K562 (cell line): ENCODE data around the gene OSBPL10. TPM values are rescaled to one million over a fixed set of nuclear protein-coding genes. Genes with fewer than 3 reads are reported as not detected.
A peak's percentile ranks its signal among the peaks of the same experiment; 100 is the strongest.

Experiments
- ATAC-seq: fragments of 200-7000 bp; cut with Tn5 transposase; 3 replicates; pipeline ENCODE4 v1.9.1; 2020; ENCODE audit warnings: moderate library complexity
- BruUV-seq: library from RNA; stranded (reverse); fragments of 400-500 nt; replicated peaks from 2 replicates; lab custom pipeline; 2021; lab: Mats Ljungman, UMichigan
- CTCF ChIA-PET: fragments of 300-600 bp; formaldehyde crosslinking; extraction: SDS; loops from one replicate; lab custom pipeline; 2021; ENCODE audit warnings: low intra/inter-chr PET ratio; lab: Yijun Ruan, JAX
- POLR2A ChIA-PET: fragments of 300-600, 350-650 bp; sonication (Branson Sonifier 250); formaldehyde crosslinking; extraction: SDS; loops from one replicate; lab custom pipeline; 2021; ENCODE audit warnings: antibody characterized with exemption, inconsistent platforms; lab: Yijun Ruan, JAX
- DNase-seq, 4 experiments: peaks; one replicate each; pipeline versions ENCODE4 v3.0.0 to v3.0.0-alpha.2; 2011 to 2018; ENCODE audit warnings: low spot score in 3 of 4, mixed read lengths in 3 of 4; ENCODE audit errors: extremely low read depth in 1 of 4
- FAIRE-seq: peaks from 2 replicates; lab custom pipeline; 2011; peaks lifted over from hg19 to GRCh38; lab: Jason Lieb, UNC
- H2AFZ ChIP-seq: 2 replicates; pipeline ENCODE4 v1.6.0; 2011; ENCODE audit warnings: low read depth, low read length, control low read depth, inconsistent platforms
- H3K27ac ChIP-seq: fragments of 200-600 bp; 3 replicates; pipeline ENCODE4 v1.8.0; 2011; ENCODE audit warnings: low read depth, mild to moderate bottlenecking, control low read depth, inconsistent platforms, low read length, moderate library complexity, mixed read lengths; ENCODE audit errors: extremely low read depth
- H3K27me3 ChIP-seq, 2 experiments: fragments of 300-600 bp in 1 of 2; 2 replicates in 1 of 2; 3 replicates in 1 of 2; pipeline versions ENCODE4 v1.6.0 to v1.8.0; 2011; ENCODE audit warnings: inconsistent platforms in 2 of 2, low read length in 2 of 2, mild to moderate bottlenecking in 1 of 2, mixed read lengths in 1 of 2, moderate library complexity in 1 of 2; ENCODE audit not compliant: control insufficient read depth in 2 of 2, insufficient read depth in 2 of 2
- H3K36me3 ChIP-seq: fragments of 300-600 bp; 3 replicates; pipeline ENCODE4 v1.8.0; 2011; ENCODE audit warnings: mild to moderate bottlenecking, low read length, inconsistent platforms; ENCODE audit not compliant: control insufficient read depth, insufficient read depth
- H3K4me1 ChIP-seq, 2 experiments: fragments of 200-600 bp in 1 of 2; replicated peaks in 1 of 2; 2 replicates in 1 of 2; 3 replicates in 1 of 2; pipeline versions ENCODE4 v1.5.1 to v1.8.0; 2011; ENCODE audit warnings: inconsistent platforms in 2 of 2, low read length in 2 of 2, mild to moderate bottlenecking in 1 of 2, mixed read lengths in 1 of 2, moderate library complexity in 1 of 2; ENCODE audit not compliant: control insufficient read depth in 2 of 2, insufficient read depth in 2 of 2
- H3K4me2 ChIP-seq: 2 replicates; pipeline ENCODE4 v1.6.1; 2011; ENCODE audit warnings: low read length, control low read depth, inconsistent platforms, mixed read lengths; ENCODE audit not compliant: insufficient read depth
- H3K4me3 ChIP-seq: fragments of 200-600 bp; sonication (generic), shearing (Covaris generic); 2 replicates; pipeline ENCODE4 v1.5.1; 2016; ENCODE audit warnings: control low read depth, inconsistent platforms
- H3K79me2 ChIP-seq: fragments of 200-600 bp; 3 replicates; pipeline ENCODE4 v1.8.0; 2011; ENCODE audit warnings: low read length, inconsistent platforms; ENCODE audit not compliant: control insufficient read depth, insufficient read depth
- H3K9ac ChIP-seq, 2 experiments: 2 replicates each; pipeline versions ENCODE4 v1.6.0 to v1.6.1; 2011; ENCODE audit warnings: low read depth in 2 of 2, low read length in 2 of 2, control low read depth in 1 of 2, inconsistent platforms in 1 of 2, mild to moderate bottlenecking in 1 of 2, mixed read lengths in 1 of 2; ENCODE audit not compliant: insufficient read depth in 1 of 2
- H3K9me1 ChIP-seq: one replicate; pipeline ENCODE4 v1.6.0; 2011; ENCODE audit warnings: inconsistent platforms, mild to moderate bottlenecking, low read length, moderate library complexity; ENCODE audit not compliant: control insufficient read depth, insufficient read depth
- H3K9me3 ChIP-seq: replicated peaks from 2 replicates; pipeline ENCODE4 v1.5.1; 2011; ENCODE audit warnings: low read depth, low read length, inconsistent platforms; ENCODE audit not compliant: control insufficient read depth, insufficient read depth
- H4K20me1 ChIP-seq: replicated peaks from 2 replicates; pipeline ENCODE4 v1.6.1; 2011; ENCODE audit warnings: low read length, inconsistent platforms, mixed read lengths; ENCODE audit not compliant: control insufficient read depth, insufficient read depth
- CBX3 ChIP-seq, 2 experiments: IDR thresholded peaks; 1 replicate in 1 of 2; 2 replicates in 1 of 2; pipeline ENCODE4 v1.6.1; 2012; ENCODE audit warnings: inconsistent platforms in 2 of 2, low read length in 2 of 2, borderline replicate concordance in 1 of 2, control low read depth in 1 of 2
- CHCHD3 ChIP-seq: fragments of 250-450 bp; sonication (Bioruptor Pico); IDR thresholded peaks from 2 replicates; pipeline ENCODE4 v2.1.2; 2022; ENCODE audit warnings: mild to moderate bottlenecking
- ETS2 ChIP-seq: IDR thresholded peaks from 2 replicates; pipeline ENCODE4 v1.6.1; 2016; ENCODE audit warnings: borderline replicate concordance, missing genetic modification characterization, mild to moderate bottlenecking, moderate library complexity, missing compliant biosample characterization; ENCODE audit not compliant: poor library complexity, severe bottlenecking
- HBP1 ChIP-seq: fragments of 450-650 bp; formaldehyde crosslinking; IDR thresholded peaks from 2 replicates; pipeline ENCODE4 v1.4.0; 2022; ENCODE audit warnings: missing genetic modification characterization
- NR2F6 ChIP-seq: fragments of 450-650 bp; formaldehyde crosslinking; IDR thresholded peaks from 2 replicates; pipeline ENCODE4 v1.4.0; 2020; ENCODE audit warnings: mild to moderate bottlenecking
- RCOR1 ChIP-seq, 2 experiments: IDR thresholded peaks; 2 replicates each; pipeline ENCODE4 v1.6.1; 2012; ENCODE audit warnings: low read depth in 2 of 2, low read length in 2 of 2, borderline replicate concordance in 1 of 2, improper control_type of control experiment in 1 of 2
- TAF15 ChIP-seq: fragments of 200-400 bp; formaldehyde crosslinking; IDR thresholded peaks from 2 replicates; pipeline ENCODE4 v1.6.1; 2017; ENCODE audit warnings: mild to moderate bottlenecking, low read depth, low read length, moderate library complexity
- ZBTB12 ChIP-seq: fragments of 250-450 bp; sonication (Bioruptor Pico); IDR thresholded peaks from 2 replicates; pipeline ENCODE4 v1.4.0; 2020
- ZKSCAN1 ChIP-seq: fragments of 150-350 bp; IDR thresholded peaks from 2 replicates; pipeline ENCODE4 v1.6.1; 2016; ENCODE audit warnings: low read depth, low read length
- ZNF436 ChIP-seq: fragments of 250-450, 450-650 bp; sonication (Bioruptor Pico); formaldehyde crosslinking; IDR thresholded peaks from 2 replicates; pipeline ENCODE4 v1.7.0; 2020; ENCODE audit warnings: mild to moderate bottlenecking
- ZNF668 ChIP-seq: fragments of 250-450 bp; sonication (Bioruptor Pico); IDR thresholded peaks from 2 replicates; pipeline ENCODE4 v1.8.0; 2022; ENCODE audit warnings: mild to moderate bottlenecking, inconsistent platforms
- ZSCAN32 ChIP-seq: fragments of 450-650 bp; formaldehyde crosslinking; IDR thresholded peaks from 2 replicates; pipeline ENCODE4 v1.4.0; 2020; ENCODE audit warnings: mild to moderate bottlenecking, moderate library complexity
- WGBS: fragments of 100-300 bp; shearing (Covaris generic); methylation state at CpG from one replicate; pipeline ENCODE4 v1.1.6; 2016; ENCODE audit warnings: low coverage, mixed read lengths; ENCODE audit not compliant: insufficient coverage; ENCODE audit errors: missing lambda C conversion rate; 5-methylcytosine and 5-hydroxymethylcytosine counted together
- in situ Hi-C: fragments of 300-500 bp; cut with MboI; formaldehyde crosslinking; loops from 4 replicates; pipeline ENCODE4 v1.15.0; 2018; ENCODE audit warnings: inconsistent platforms, mixed read lengths
- intact Hi-C: fragments of 100-400 bp; cut with micrococcal nuclease; formaldehyde crosslinking; loops from 2 replicates; pipeline ENCODE4 v1.14.2; 2022
- polyA plus RNA-seq, 8 experiments: library from polyadenylated mRNA; depleted of rRNA in 4 of 8; stranded (reverse) in 5 of 8; unstranded in 3 of 8; fragments of >200 nt; fragmentation: Nextera tagmentation in 2 of 8; fragmentation: Illumina TruSeq in 1 of 8; extraction: Ambion mirVana in 2 of 8; extraction: Trizol in 1 of 8; gene quantifications; 2 replicates each; pipeline versions ENCODE4 v1.2.1 to v1.2.3, GENCODE V29; 2011 to 2014; ENCODE audit warnings: inconsistent platforms in 1 of 8, missing spikeins in 1 of 8
- total RNA-seq, 7 experiments: library from RNA; depleted of rRNA in 6 of 7; stranded (reverse); fragments of >200 nt in 6 of 7; fragmentation: Illumina TruSeq in 2 of 7; extraction: Trizol in 2 of 7; gene quantifications; 2 replicates each; pipeline versions ENCODE4 v1.2.1 to v1.2.3, GENCODE V29; 2011 to 2021; ENCODE audit warnings: low replicate concordance in 1 of 7
- TF ChIP-seq, protein P1 (sequence below): fragments of 450-650 bp; IDR thresholded peaks from 2 replicates; pipeline ENCODE4 v1.7.0; 2016; ENCODE audit warnings: borderline replicate concordance

The OSBPL10 gene
- total and polyA plus RNA-seq, 9 of the 15 experiments (the other 6 are each of a cell fraction or from before 2014, with no cell fraction given) = 0.03 to 0.19 (median 0.14) TPM; not detected in 2

DNA sequence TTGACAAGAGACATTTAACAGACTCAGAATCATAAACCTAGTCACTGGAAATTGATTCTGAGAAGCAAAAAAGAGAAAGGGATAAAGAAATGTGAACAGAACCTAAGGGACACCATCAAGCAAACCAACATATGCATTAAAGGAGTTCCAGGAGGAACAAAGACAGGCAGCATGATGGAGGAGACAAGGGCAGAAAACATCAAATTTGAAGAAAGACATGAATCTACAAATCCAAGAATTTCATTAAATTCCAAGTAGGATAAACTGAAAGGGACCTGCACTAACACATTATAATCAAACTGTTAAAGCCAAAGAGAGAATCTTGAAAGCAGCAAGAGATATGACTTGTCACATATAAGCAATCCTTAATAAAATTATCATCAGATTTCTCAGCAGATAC lies 326.1 kb downstream of the OSBPL10 start:
- POLR2A ChIA-PET = no interaction called here
- Histone ChIP-seq H3K36me3 (no peaks in the 10 kb centered on the region), H3K79me2 (no peaks in the 10 kb centered on the region), H3K27me3 (no peaks in the 10 kb centered on the region), H3K9me3 (peaks cover 11% of the 10 kb centered on the region; the same call in 1 of the 2 replicates), H3K9ac (no peak overlapping the region), H3K4me1 (no peaks in the 10 kb centered on the region), H2AFZ (no peak overlapping the region), H3K27ac (no peak overlapping the region), H4K20me1 (no peaks in the 10 kb centered on the region), H3K4me3 (no peak overlapping the region), H3K9me1 (no peaks in the 10 kb centered on the region), H3K4me2 (no peak overlapping the region)
- ATAC-seq = no peak
- no peak for FAIRE-seq
- TF ChIP-seq, protein P1, sequence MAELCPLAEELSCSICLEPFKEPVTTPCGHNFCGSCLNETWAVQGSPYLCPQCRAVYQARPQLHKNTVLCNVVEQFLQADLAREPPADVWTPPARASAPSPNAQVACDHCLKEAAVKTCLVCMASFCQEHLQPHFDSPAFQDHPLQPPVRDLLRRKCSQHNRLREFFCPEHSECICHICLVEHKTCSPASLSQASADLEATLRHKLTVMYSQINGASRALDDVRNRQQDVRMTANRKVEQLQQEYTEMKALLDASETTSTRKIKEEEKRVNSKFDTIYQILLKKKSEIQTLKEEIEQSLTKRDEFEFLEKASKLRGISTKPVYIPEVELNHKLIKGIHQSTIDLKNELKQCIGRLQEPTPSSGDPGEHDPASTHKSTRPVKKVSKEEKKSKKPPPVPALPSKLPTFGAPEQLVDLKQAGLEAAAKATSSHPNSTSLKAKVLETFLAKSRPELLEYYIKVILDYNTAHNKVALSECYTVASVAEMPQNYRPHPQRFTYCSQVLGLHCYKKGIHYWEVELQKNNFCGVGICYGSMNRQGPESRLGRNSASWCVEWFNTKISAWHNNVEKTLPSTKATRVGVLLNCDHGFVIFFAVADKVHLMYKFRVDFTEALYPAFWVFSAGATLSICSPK = no peak
- TF ChIP-seq CBX3 (IDR thresholded peaks at IDR 0.05; ENCODE audit: borderline replicate concordance in 1 of 2, low read length in 2 of 2) (peak in 1 of 2 experiments; percentile 52; a peak in 1 of 3 replicates), ZNF436 (no peak)
- no TSS peak for BruUV-seq
- intact Hi-C loops = no loop called here
- DNase-seq = no peak
- CTCF ChIA-PET = no interaction called here
- in situ Hi-C loops = no loop called here

- in situ Hi-C loops = no loop called here
- no peak for TF ChIP-seq RCOR1 (IDR thresholded peaks at IDR 0.05; ENCODE audit: borderline replicate concordance in 1 of 2, low read depth in 2 of 2, low read length in 2 of 2)
- no peak for TF ChIP-seq TAF15
- TF ChIP-seq NR2F6 (CRISPR knock-in tag) = no peak
- TF ChIP-seq ZSCAN32 = no peak
- TF ChIP-seq ZKSCAN1 = no peak
- TF ChIP-seq ZNF668 (CRISPR knock-in tag) = no peak
- TF ChIP-seq HBP1 (CRISPR knock-in tag) = no peak
- no peak for TF ChIP-seq ZBTB12 (CRISPR knock-in tag)
- TF ChIP-seq CHCHD3 (CRISPR knock-in tag) = no peak
- TF ChIP-seq ETS2 (tag) = no peak
These were observed 327.6 kb downstream of the OSBPL10 start for GRCh38 chr3:31653464-31653863.

More at GRCh38 chr3:31653464-31653863, 327.6 kb downstream of the OSBPL10 start:
- Histone ChIP-seq H3K4me3 (no peak overlapping the region), H3K36me3 (no peaks in the 10 kb centered on the region), H3K9me1 (no peaks in the 10 kb centered on the region), H4K20me1 (no peaks in the 10 kb centered on the region), H3K79me2 (no peaks in the 10 kb centered on the region), H3K27me3 (no peaks in the 10 kb centered on the region), H3K4me1 (no peaks in the 10 kb centered on the region), H3K4me2 (no peak overlapping the region), H3K27ac (no peak overlapping the region), H2AFZ (no peak overlapping the region), H3K9me3 (peaks cover 20% of the 10 kb centered on the region), H3K9ac (no peak overlapping the region)
- WGBS = 0% methylated on average over 1 of the region's 1 CpG
- ATAC-seq (no peak), DNase-seq (no peak), FAIRE-seq (no peak)
- CTCF ChIA-PET = no interaction called here
- POLR2A ChIA-PET = no interaction called here
- BruUV-seq = no TSS peak
- intact Hi-C loops = no loop called here
